HFFc6 (cell line): Measurements from ENCODE around the gene MAGEA11. TPM values are rescaled to one million over a fixed set of nuclear protein-coding genes. Genes with fewer than 3 reads are reported as not detected.
"Not testable (repeated sequence)": the region's sequence is repeated elsewhere in the genome, so short reads cannot be mapped to it uniquely, and the experiment has no call there.

Experiments
- DNase-seq: peaks from one replicate; pipeline ENCODE4 v3.0.0-alpha.2; 2018
- H3K27ac Mint-ChIP-seq: 2 replicates; pipeline ENCODE4 v1.8.0; 2020; ENCODE audit warnings: mild to moderate bottlenecking, mixed read lengths
- H3K27me3 Mint-ChIP-seq: 2 replicates; pipeline ENCODE4 v1.8.0; 2021; ENCODE audit warnings: mild to moderate bottlenecking, moderate library complexity, mixed read lengths; ENCODE audit not compliant: insufficient read depth
- H3K36me3 Mint-ChIP-seq: 2 replicates; pipeline ENCODE4 v1.8.0; 2021; ENCODE audit warnings: low read depth, mixed read lengths
- H3K4me1 Mint-ChIP-seq: 2 replicates; pipeline ENCODE4 v1.8.0; 2020; ENCODE audit warnings: low read depth, mixed read lengths
- H3K4me3 Mint-ChIP-seq: 2 replicates; pipeline ENCODE4 v1.8.0; 2020; ENCODE audit warnings: mild to moderate bottlenecking, moderate library complexity, mixed read lengths
- H3K9me3 Mint-ChIP-seq: 2 replicates; pipeline ENCODE4 v1.8.0; 2020; ENCODE audit warnings: mild to moderate bottlenecking, mixed read lengths
- total RNA-seq, 6 experiments: library from RNA; stranded (reverse); fragmentation: NEBNext Ultra II Directional; extraction: Animal tissue kit (Norgen Biotek cat#: 25700); gene quantifications; 2 replicates in 1 of 6; 3 replicates in 5 of 6; pipeline ENCODE4 v1.2.3, GENCODE V29; 2021
- TF ChIP-seq, protein P1 (sequence below): fragments of 200-600 bp; sonication (generic); IDR thresholded peaks from 2 replicates; pipeline ENCODE4 v1.5.0; 2021; ENCODE audit warnings: antibody characterized with exemption, mild to moderate bottlenecking

The MAGEA11 gene
- total RNA-seq, 6 experiments from 2014 or later, result 0.16 to 0.23 (median 0.20) TPM; not detected in 2

DNA sequence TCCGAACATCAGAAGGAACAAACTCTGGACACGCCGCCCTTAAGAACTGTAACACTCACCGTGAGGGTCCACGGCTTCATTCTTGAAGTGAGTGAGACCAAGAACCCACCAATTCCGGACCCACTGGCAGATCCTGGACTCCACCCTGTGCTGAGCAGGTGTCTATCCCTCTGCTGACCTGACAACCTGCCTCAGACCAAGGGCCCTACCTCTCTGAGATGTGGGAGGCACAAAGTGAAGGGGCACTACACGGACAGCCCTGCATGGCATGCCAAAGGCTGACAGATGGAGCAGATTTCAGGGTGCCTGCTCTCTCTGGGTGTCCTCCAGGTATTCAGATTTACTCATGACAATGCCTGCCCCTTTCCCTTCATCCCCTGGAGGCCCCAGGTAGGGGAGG lies 48.0 kb downstream of the MAGEA11 start:
- Mint-ChIP-seq H3K4me3 (no peak overlapping the region), H3K4me1 (no peaks in the 10 kb centered on the region), H3K9me3 (no peaks in the 10 kb centered on the region), H3K27me3 (peaks cover 4% of the 10 kb centered on the region), H3K27ac (no peak overlapping the region), H3K36me3 (no peaks in the 10 kb centered on the region)
- no peak for DNase-seq
- TF ChIP-seq, protein P1, sequence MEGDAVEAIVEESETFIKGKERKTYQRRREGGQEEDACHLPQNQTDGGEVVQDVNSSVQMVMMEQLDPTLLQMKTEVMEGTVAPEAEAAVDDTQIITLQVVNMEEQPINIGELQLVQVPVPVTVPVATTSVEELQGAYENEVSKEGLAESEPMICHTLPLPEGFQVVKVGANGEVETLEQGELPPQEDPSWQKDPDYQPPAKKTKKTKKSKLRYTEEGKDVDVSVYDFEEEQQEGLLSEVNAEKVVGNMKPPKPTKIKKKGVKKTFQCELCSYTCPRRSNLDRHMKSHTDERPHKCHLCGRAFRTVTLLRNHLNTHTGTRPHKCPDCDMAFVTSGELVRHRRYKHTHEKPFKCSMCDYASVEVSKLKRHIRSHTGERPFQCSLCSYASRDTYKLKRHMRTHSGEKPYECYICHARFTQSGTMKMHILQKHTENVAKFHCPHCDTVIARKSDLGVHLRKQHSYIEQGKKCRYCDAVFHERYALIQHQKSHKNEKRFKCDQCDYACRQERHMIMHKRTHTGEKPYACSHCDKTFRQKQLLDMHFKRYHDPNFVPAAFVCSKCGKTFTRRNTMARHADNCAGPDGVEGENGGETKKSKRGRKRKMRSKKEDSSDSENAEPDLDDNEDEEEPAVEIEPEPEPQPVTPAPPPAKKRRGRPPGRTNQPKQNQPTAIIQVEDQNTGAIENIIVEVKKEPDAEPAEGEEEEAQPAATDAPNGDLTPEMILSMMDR, result no peak

DNA sequence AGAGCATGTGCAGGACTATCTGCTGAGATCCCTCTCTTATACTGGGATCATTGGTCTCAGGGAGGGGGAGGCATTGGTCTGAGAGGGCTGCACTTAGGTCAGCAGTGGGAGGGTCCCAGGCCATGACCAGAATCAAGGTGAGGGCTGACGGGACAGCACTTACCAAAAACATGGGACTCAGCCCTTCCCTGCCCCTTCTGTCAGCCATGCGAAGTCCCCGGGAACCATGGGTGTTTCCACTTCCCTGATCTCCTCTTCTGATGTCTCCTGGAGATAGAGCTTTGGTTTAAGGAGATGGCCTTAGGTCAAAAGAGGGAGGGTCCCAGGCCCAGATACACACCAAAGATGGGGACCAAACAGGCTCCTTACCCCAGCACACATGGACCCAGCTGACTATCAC lies 49.1 kb downstream of the MAGEA11 start:
- H3K9me3 Mint-ChIP-seq, result no peaks in the 10 kb centered on the region
- no peak overlapping the region for H3K4me3 Mint-ChIP-seq
- TF ChIP-seq, protein P1, result no peak
- H3K36me3 Mint-ChIP-seq, result no peaks in the 10 kb centered on the region
- DNase-seq, result no peak
- no peaks in the 10 kb centered on the region for H3K4me1 Mint-ChIP-seq
- peaks cover 2% of the 10 kb centered on the region for H3K27me3 Mint-ChIP-seq
- no peak overlapping the region for H3K27ac Mint-ChIP-seq

DNA sequence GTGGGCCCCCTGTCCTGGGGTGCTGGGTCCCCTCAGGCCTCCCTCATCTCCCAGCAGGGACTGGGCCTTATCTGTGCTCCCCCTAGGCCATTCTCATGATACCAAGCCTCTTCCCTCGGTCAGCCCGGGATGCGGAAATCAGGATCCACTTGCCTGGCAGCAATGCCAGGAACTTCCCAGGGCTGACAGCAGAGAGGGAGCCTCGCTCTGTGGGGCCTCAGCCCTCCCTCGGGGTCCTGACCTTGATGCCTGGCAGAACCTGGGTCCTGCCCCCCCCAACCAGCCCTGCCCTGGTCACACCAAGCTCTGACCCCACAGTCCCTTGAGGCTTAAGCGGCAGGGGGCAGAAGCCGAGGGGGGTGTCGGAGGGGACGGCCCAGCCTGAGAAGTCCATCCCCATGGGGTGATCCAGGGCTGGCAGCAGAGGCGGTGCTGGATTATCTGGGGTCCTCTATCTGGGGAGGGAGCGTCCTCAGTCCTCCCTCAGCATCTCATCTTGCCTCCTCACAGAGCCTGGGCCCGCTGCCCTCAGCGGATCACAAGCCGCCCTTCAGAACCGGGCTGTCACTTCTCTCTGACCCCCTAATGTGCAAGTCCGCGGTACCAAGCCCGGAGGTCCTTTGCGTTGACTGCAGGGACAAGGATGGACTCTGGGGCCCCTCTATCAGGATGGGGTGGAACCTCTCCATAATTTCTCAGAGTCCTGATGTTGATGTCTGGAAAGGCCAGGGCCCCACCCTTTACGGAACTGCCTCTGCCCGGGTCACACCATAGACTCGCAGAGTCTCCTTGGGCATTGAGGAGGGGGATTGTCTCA lies 50.2 kb downstream of the MAGEA11 start:
- H3K9me3 Mint-ChIP-seq, DNase-seq, H3K36me3 Mint-ChIP-seq, H3K27ac Mint-ChIP-seq, H3K27me3 Mint-ChIP-seq, H3K4me3 Mint-ChIP-seq, H3K4me1 Mint-ChIP-seq: not testable (repeated sequence)

- TF ChIP-seq, protein P1, result no peak
- H3K9me3 Mint-ChIP-seq, result no peaks in the 10 kb centered on the region
- H3K27me3 Mint-ChIP-seq, result peaks cover 2% of the 10 kb centered on the region
- H3K27ac Mint-ChIP-seq, result no peak overlapping the region
- no peak overlapping the region for H3K4me3 Mint-ChIP-seq
- no peaks in the 10 kb centered on the region for H3K36me3 Mint-ChIP-seq
- no peaks in the 10 kb centered on the region for H3K4me1 Mint-ChIP-seq
- no peak for DNase-seq
These were observed 51.1 kb downstream of the MAGEA11 start for GRCh38 chrX:149762696-149763614.

Other genes with a start within 250 kb of the MAGEA11 start
- 10 to 100 TPM; 38.4 to 70.9 (median 55.1) TPM for gene IDS, start 206.8 kb upstream of the MAGEA11 start, total RNA-seq
- 10 to 100 TPM; 11.3 to 15.4 (median 13.6) TPM for gene EOLA1, start 171.0 kb upstream of the MAGEA11 start, total RNA-seq
- gene HSFX3, start 162.1 kb upstream of the MAGEA11 start, total RNA-seq, result not detected
- gene MAGEA9B, start 124.6 kb upstream of the MAGEA11 start, total RNA-seq, result not detected
- under 1 TPM in 2 of 6 experiments, not detected in 4; 0.34 to 0.35 TPM for gene HSFX2, start 116.7 kb upstream of the MAGEA11 start, total RNA-seq
- 10 to 100 TPM; 14.7 to 19.8 (median 16.4) TPM for gene TMEM185A, start 80.3 kb upstream of the MAGEA11 start, total RNA-seq
- gene HSFX1, start 62.0 kb downstream of the MAGEA11 start, total RNA-seq, result under 1 TPM; 0.26 to 0.88 (median 0.33) TPM
- not detected for gene MAGEA9, start 69.9 kb downstream of the MAGEA11 start, total RNA-seq
- gene MAGEA8, start 169.1 kb downstream of the MAGEA11 start, total RNA-seq, result not detected
- gene HSFX4, start 217.5 kb downstream of the MAGEA11 start, total RNA-seq, result not detected
- gene EOLA2, start 226.4 kb downstream of the MAGEA11 start, total RNA-seq, result 10 to 100 TPM; 30.1 to 36.7 (median 31.4) TPM